GM15510 (cell line): Measurements from ENCODE around the gene KIAA1549.

Experiments used
- POLR2A ChIP-seq: IDR thresholded peaks from 3 replicates; pipeline ENCODE4 v1.6.1; 2011; ENCODE audit warnings: borderline replicate concordance; ENCODE audit not compliant: insufficient read length; ENCODE audit errors: extremely low read depth

The KIAA1549 gene

GRCh38 chr7:138981332-138982203 is at the start of gene KIAA1549:
TSS of gene KIAA1549 (minus strand) at chr7:138981389. CDS start at chr7:138981269, 120 bp downstream.
- TF ChIP-seq POLR2A = no peak

GRCh38 chr7:139029353-139029752 is 48.2 kb upstream of the KIAA1549 start:
- no peak for TF ChIP-seq POLR2A

- TF ChIP-seq POLR2A = no peak
These were observed 45.4 kb upstream of the KIAA1549 start for GRCh38 chr7:139026551-139026950.

GRCh38 chr7:139023076-139023475 is 41.9 kb upstream of the KIAA1549 start:
- TF ChIP-seq POLR2A = no peak

- TF ChIP-seq POLR2A = no peak
These were observed 41.1 kb upstream of the KIAA1549 start for GRCh38 chr7:139022286-139022685.

- TF ChIP-seq POLR2A = no peak
These were observed 37.7 kb upstream of the KIAA1549 start for GRCh38 chr7:139018910-139019309.

GRCh38 chr7:139016931-139017511 is 35.8 kb upstream of the KIAA1549 start:
- no peak for TF ChIP-seq POLR2A

- TF ChIP-seq POLR2A = no peak
These were observed 30.2 kb upstream of the KIAA1549 start for GRCh38 chr7:139011373-139011772.

GRCh38 chr7:139004321-139005090 is 23.3 kb upstream of the KIAA1549 start:
- TF ChIP-seq POLR2A = no peak

GRCh38 chr7:138999414-138999813 is 18.2 kb upstream of the KIAA1549 start:
- no peak for TF ChIP-seq POLR2A

GRCh38 chr7:138992052-138992531 is 10.9 kb upstream of the KIAA1549 start:
- no peak for TF ChIP-seq POLR2A

GRCh38 chr7:138987686-138988085 is 6.5 kb upstream of the KIAA1549 start:
- TF ChIP-seq POLR2A = no peak

GRCh38 chr7:138982204-138982623 is 1.0 kb upstream of the KIAA1549 start:
- TF ChIP-seq POLR2A = no peak

- TF ChIP-seq POLR2A = no peak
These were observed 462 bp downstream of the KIAA1549 start for GRCh38 chr7:138980563-138981291.

- TF ChIP-seq POLR2A = no peak
These were observed 1.1 kb downstream of the KIAA1549 start for GRCh38 chr7:138979988-138980562.
